Ovary (tissue), 9 donors: ENCODE data around the gene MDFI. TPM values are rescaled to one million over a fixed set of nuclear protein-coding genes. Genes with fewer than 3 reads are reported as not detected.

Source experiments
- DNase-seq, 5 donors: peaks; one replicate each; pipeline ENCODE4 v3.0.0-alpha.2; 2019 to 2020
- H3K27ac ChIP-seq, 2 donors: fragments of 200-600 bp; one replicate each; pipeline versions ENCODE4 v1.5.1 to v1.8.0; 2019 to 2022
- H3K27me3 ChIP-seq: fragments of 200-600 bp; one replicate; pipeline ENCODE4 v1.8.0; 2022
- H3K36me3 ChIP-seq: fragments of 200-600 bp; sonication (generic); one replicate; pipeline ENCODE4 v1.5.1; 2019
- H3K4me1 ChIP-seq: one replicate; pipeline ENCODE4 v1.8.1; 2013; ENCODE audit warnings: mild to moderate bottlenecking, moderate library complexity; ENCODE audit not compliant: insufficient read depth
- H3K4me3 ChIP-seq: fragments of 200-600 bp; sonication (generic); one replicate; pipeline ENCODE4 v1.5.1; 2017
- H3K9me3 ChIP-seq, 2 donors: fragments of 200-600 bp in 1 of 2; sonication (generic) in 1 of 2; one replicate each; pipeline versions ENCODE4 v1.5.1 to v1.8.1; 2013 to 2019; ENCODE audit warnings: mild to moderate bottlenecking in 1 of 2, moderate library complexity in 1 of 2
- CTCF ChIP-seq, 3 donors: fragments of 450-650 bp in 2 of 3; fragments of 200-600 bp in 1 of 3; IDR thresholded peaks; one replicate each; pipeline versions ENCODE4 v1.5.1 to v1.8.0; 2016 to 2022; ENCODE audit warnings: antibody characterized with exemption in 3 of 3, mild to moderate bottlenecking in 1 of 3
- EP300 ChIP-seq: sonication (generic); formaldehyde crosslinking; IDR thresholded peaks from one replicate; pipeline ENCODE4 v1.6.1; 2017; ENCODE audit warnings: antibody characterized with exemption
- POLR2A ChIP-seq: fragments of 450-650 bp; IDR thresholded peaks from one replicate; pipeline ENCODE4 v1.6.1; 2017; ENCODE audit warnings: antibody characterized with exemption, mild to moderate bottlenecking, moderate library complexity
- WGBS, 3 donors: extraction: QIAGEN DNeasy Blood & Tissue Kit in 1 of 3; methylation state at CpG; one replicate each; pipeline versions ENCODE4 v1.1.5 to v1.1.7; 2013 to 2017; 5-methylcytosine and 5-hydroxymethylcytosine counted together
- intact Hi-C, 4 donors: fragments of 100-400 bp; cut with DNase I; formaldehyde crosslinking; loops; one replicate each; pipeline versions ENCODE4 v1.11.0 to v1.15.1; 2022 to 2023
- polyA plus RNA-seq, 2 donors: library from polyadenylated mRNA; stranded (reverse); fragments of 200-250 nt in 1 of 2; fragments of 350-450 nt in 1 of 2; fragmentation: Illumina TruSeq in 1 of 2; extraction: RNeasy Lipid Tissue Mini Kit (QIAGEN cat#74804) in 1 of 2; gene quantifications; one replicate each; pipeline ENCODE4 v1.2.3, GENCODE V29; 2013 to 2014
- total RNA-seq, 7 donors: library from RNA; depleted of rRNA in 2 of 7; stranded (reverse); fragments of >200 nt in 2 of 7; fragmentation: NEBNext Ultra II Directional in 3 of 7; extraction: Animal tissue kit (Norgen Biotek cat#: 25700) in 3 of 7; gene quantifications; one replicate each; pipeline versions ENCODE4 v1.1.0 to v1.2.4, GENCODE V29; 2016 to 2023
- donor health status: DM: no; HTN: no; CAD: no; lungs with moderate emphysema.
- donor health status: DM: no; HTN: no; CAD: no.
- donor health status: Bipolar disorder and iron deficiency.
- donor health status: DM: yes; HTN: yes; CAD: no.
- donor health status: DM: no; HTN: no; CAD: no.
- donor health status: DM: yes; HTN: yes; CAD: no.

MDFI gene
- total and polyA plus RNA-seq, 9 donors = 3.8 to 24.4 (median 20.4) TPM

DNA sequence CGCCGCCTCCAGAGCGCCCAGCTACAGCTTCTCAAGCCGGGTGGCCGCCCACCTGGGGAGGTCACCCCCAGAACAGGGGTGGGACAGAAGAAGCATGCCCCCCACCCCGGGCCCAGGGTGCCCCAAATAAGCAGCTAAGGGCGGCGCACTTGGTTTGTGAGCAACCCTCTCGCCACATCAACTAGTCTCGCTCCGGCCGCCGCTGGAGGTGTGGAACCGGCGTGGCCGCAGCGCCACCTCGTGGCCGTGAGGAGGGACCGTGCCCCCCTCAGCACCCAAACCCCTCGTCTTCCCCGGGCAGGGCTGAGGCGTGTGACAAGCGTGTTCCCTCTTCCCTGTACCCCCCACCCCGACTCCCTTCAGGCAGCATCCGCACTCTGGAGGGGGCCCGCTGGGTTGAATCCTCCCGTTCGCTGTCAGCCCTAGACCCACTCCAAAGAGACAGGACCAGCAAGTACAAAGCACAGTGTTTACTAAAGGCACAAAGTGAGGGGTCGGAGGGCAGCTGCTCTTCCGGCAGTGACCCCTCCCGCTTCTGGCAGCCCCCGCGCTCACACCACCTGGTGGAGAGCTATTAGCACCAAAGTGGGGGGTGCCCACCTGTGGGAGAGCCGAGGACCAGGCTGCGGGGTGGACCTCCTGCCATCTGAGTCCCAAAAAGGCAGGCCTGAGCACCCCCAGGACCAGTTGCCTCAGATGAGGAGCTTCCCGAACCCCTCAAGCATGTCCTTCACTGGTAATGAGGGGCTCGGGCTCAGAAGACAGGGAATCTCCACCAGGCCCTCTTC, 45.4 kb downstream of the MDFI start:
- TF ChIP-seq POLR2A = no peak
- TF ChIP-seq CTCF (IDR thresholded peaks at IDR 0.05) = peak; percentile 84 to 94 (median 90)
- TF ChIP-seq EP300 = no peak
- H3K27ac ChIP-seq = peak overlapping the region; percentile 54 to 80
- no peaks in the 10 kb centered on the region for H3K4me1 ChIP-seq
- DNase-seq = peak; percentile 77 to 90 (median 84)
- no peaks in the 10 kb centered on the region for H3K9me3 ChIP-seq
- no peaks in the 10 kb centered on the region for H3K27me3 ChIP-seq
- H3K36me3 ChIP-seq = no peaks in the 10 kb centered on the region
- peak overlapping the region; percentile 38 for H3K4me3 ChIP-seq
- 8 to 10% (median 8%) methylated on average over 37 to 38 of the region's 38 CpGs for WGBS, 3 donors
- intact Hi-C loops = loop anchor here (1.0 to 5.0 kb wide), 6 partner anchors 81 to 317 kb away; no protein-coding TSS in a partner anchor

GRCh38 chr6:41684311-41685180, 46.3 kb downstream of the MDFI start:
- WGBS, 3 donors = 82 to 87% (median 83%) methylated on average over 25 of the region's 25 CpGs
- TF ChIP-seq POLR2A = no peak
- TF ChIP-seq CTCF (IDR thresholded peaks at IDR 0.05) = no peak

DNA sequence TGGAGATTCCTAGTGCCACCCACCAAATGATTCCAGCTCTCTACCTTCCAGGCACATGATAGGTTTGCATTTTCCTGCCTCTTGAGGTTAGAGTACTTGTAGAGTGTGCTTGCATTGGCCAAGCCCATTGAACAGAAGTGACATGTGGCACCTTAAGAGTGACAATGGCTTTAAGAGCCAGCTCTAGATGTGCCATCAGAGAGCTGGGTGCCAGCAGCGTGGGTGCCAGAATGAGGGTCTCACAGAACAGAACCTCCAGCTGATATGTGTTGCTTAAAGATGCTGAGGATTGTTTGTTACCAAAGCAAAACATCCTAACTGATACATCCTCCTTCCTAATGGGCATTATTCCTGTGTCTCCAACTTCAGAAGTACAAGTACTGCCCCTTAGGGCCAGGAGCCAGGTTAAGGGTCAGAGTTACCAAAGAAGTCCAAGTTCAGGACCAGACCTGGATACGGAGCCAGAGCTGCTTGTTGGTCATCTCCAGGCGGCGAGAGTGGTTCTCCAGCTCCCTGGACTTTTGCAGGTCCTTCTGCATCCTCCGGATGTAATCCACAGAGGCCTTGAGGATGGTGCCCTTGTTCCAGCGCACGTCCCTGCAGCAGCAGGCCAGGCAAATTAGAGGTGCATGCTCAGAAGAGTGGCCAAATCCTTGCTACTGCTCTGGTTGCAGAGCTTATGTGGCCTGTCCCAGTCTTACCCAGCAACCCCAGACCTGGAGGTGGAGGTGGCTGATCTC, 47.5 kb downstream of the MDFI start:
- H3K27ac ChIP-seq = no peak overlapping the region
- no peaks in the 10 kb centered on the region for H3K4me1 ChIP-seq
- WGBS, 3 donors = 89 to 94% (median 91%) methylated on average over 5 to 7 of the region's 7 CpGs
- no peaks in the 10 kb centered on the region for H3K27me3 ChIP-seq
- no peak for DNase-seq
- intact Hi-C loops = no loop called here
- no peaks in the 10 kb centered on the region for H3K9me3 ChIP-seq
- H3K36me3 ChIP-seq = no peaks in the 10 kb centered on the region
- no peak overlapping the region for H3K4me3 ChIP-seq
- no peak for TF ChIP-seq POLR2A
- no peak for TF ChIP-seq EP300
- no peak for TF ChIP-seq CTCF (IDR thresholded peaks at IDR 0.05)

More at GRCh38 chr6:41684311-41685180, 46.3 kb downstream of the MDFI start:
- no peak overlapping the region for H3K27ac ChIP-seq
- H3K4me3 ChIP-seq = no peak overlapping the region
- no peaks in the 10 kb centered on the region for H3K27me3 ChIP-seq
- H3K4me1 ChIP-seq = no peaks in the 10 kb centered on the region
- intact Hi-C loops = loop anchor here in 1 of 4 donors (5.0 kb wide), 1 partner anchor 317 kb away; no protein-coding TSS in a partner anchor
- H3K36me3 ChIP-seq = no peaks in the 10 kb centered on the region
- no peak for DNase-seq
- H3K9me3 ChIP-seq = no peaks in the 10 kb centered on the region
